Ramos (cell line): ENCODE results near the gene ZNF580.

Source experiments
- in situ Hi-C: fragments of 300-500 bp; cut with MboI; formaldehyde crosslinking; loops from one replicate; pipeline ENCODE4 v1.14.3; 2022; ENCODE audit warnings: low sequenced_read_pairs; ENCODE audit not compliant: unreplicated experiment

ZNF580 gene

GRCh38 chr19:55622242-55622969, 18.4 kb upstream of the ZNF580 start:
- in situ Hi-C loops = no loop called here

GRCh38 chr19:55623130-55623529, 17.7 kb upstream of the ZNF580 start:
- in situ Hi-C loops = no loop called here

- in situ Hi-C loops = no loop called here
Measured at GRCh38 chr19:55623561-55623960, 17.2 kb upstream of the ZNF580 start.

- in situ Hi-C loops = loop anchor here (5.0 to 25.0 kb wide), 2 partner anchors 107 to 337 kb away; partner anchors contain the start of genes BRSK1 and HSPBP1
Measured at GRCh38 chr19:55624109-55625003, 16.4 kb upstream of the ZNF580 start, which contains the start of gene ZNF784. Gene ZNF784, minus strand, starts transcription at chr19:55624566. Its CDS starts 5 bp downstream, at chr19:55624561.

- in situ Hi-C loops = loop anchor here (5.0 to 25.0 kb wide), 2 partner anchors 108 to 338 kb away; partner anchors contain the start of genes BRSK1 and HSPBP1
Measured at GRCh38 chr19:55625004-55625326, 15.8 kb upstream of the ZNF580 start.

GRCh38 chr19:55626350-55626749, 14.5 kb upstream of the ZNF580 start:
- in situ Hi-C loops = loop anchor here (5.0 to 25.0 kb wide), 2 partner anchors 109 to 339 kb away; partner anchors contain the start of genes BRSK1 and HSPBP1

- in situ Hi-C loops = loop anchor here (25.0 kb wide), 1 partner anchor 345 kb away; the partner anchor contains the start of genes BRSK1 and HSPBP1
Measured at GRCh38 chr19:55632463-55632834, 8.4 kb upstream of the ZNF580 start.

- in situ Hi-C loops = loop anchor here (25.0 kb wide), 1 partner anchor 347 kb away; the partner anchor contains the start of genes BRSK1 and HSPBP1
Measured at GRCh38 chr19:55633861-55634260, 6.9 kb upstream of the ZNF580 start.

- in situ Hi-C loops = loop anchor here (5.0 to 25.0 kb wide), 2 partner anchors 172 to 348 kb away; partner anchors contain the start of genes BRSK1 and HSPBP1
Measured at GRCh38 chr19:55635334-55635717, 5.5 kb upstream of the ZNF580 start.

- in situ Hi-C loops = loop anchor here (5.0 to 25.0 kb wide), 2 partner anchors 171 to 349 kb away; partner anchors contain the start of genes BRSK1 and HSPBP1
Measured at GRCh38 chr19:55635856-55636440, 4.9 kb upstream of the ZNF580 start.

- in situ Hi-C loops = loop anchor here (5.0 to 25.0 kb wide), 2 partner anchors 171 to 349 kb away; partner anchors contain the start of genes BRSK1 and HSPBP1
Measured at GRCh38 chr19:55636723-55637122, 4.1 kb upstream of the ZNF580 start.

GRCh38 chr19:55637534-55637933, 3.3 kb upstream of the ZNF580 start:
- in situ Hi-C loops = loop anchor here (5.0 to 25.0 kb wide), 2 partner anchors 170 to 350 kb away; partner anchors contain the start of genes BRSK1 and HSPBP1

GRCh38 chr19:55638864-55639359, 1.9 kb upstream of the ZNF580 start:
- in situ Hi-C loops = loop anchor here (5.0 to 25.0 kb wide), 2 partner anchors 168 to 352 kb away; partner anchors contain the start of genes BRSK1 and HSPBP1

- in situ Hi-C loops = loop anchor here (25.0 kb wide), 1 partner anchor 353 kb away; the partner anchor contains the start of genes BRSK1 and HSPBP1
Measured at GRCh38 chr19:55640043-55640576, 692 bp upstream of the ZNF580 start.

- in situ Hi-C loops = loop anchor here (25.0 kb wide), 1 partner anchor 354 kb away; the partner anchor contains the start of genes BRSK1 and HSPBP1
Measured at GRCh38 chr19:55641426-55642152, 787 bp downstream of the ZNF580 start.

GRCh38 chr19:55642153-55643002, 1.6 kb downstream of the ZNF580 start:
- in situ Hi-C loops = loop anchor here (25.0 kb wide), 1 partner anchor 355 kb away; the partner anchor contains the start of genes BRSK1 and HSPBP1

GRCh38 chr19:55643003-55643886, 2.4 kb downstream of the ZNF580 start, which contains the start of gene ZNF581:
Gene ZNF581, plus strand, starts transcription at chr19:55643649. Its CDS starts 923 bp downstream, at chr19:55644572.
- in situ Hi-C loops = loop anchor here (25.0 kb wide), 1 partner anchor 356 kb away; the partner anchor contains the start of genes BRSK1 and HSPBP1
